GM12875 (cell line): ENCODE data around the gene APCDD1L.

Experiments
- H3K4me3 ChIP-seq: one replicate; pipeline ENCODE4 v1.5.1; 2011; ENCODE audit warnings: low read depth, low read length, control low read depth
- CTCF ChIP-seq: IDR thresholded peaks from 2 replicates; pipeline ENCODE4 v1.5.1; 2011; ENCODE audit warnings: low read depth, mild to moderate bottlenecking, control low read depth, inconsistent platforms, low read length, moderate library complexity, borderline replicate concordance; ENCODE audit not compliant: insufficient read depth

The APCDD1L gene

GRCh38 chr20:58554541-58554940 lies 39.3 kb upstream of the APCDD1L start:
- TF ChIP-seq CTCF: no peak

GRCh38 chr20:58553841-58554240 lies 38.6 kb upstream of the APCDD1L start:
- no peak for TF ChIP-seq CTCF
- no peak overlapping the region for H3K4me3 ChIP-seq

More at GRCh38 chr20:58554541-58554940, 39.3 kb upstream of the APCDD1L start:
- H3K4me3 ChIP-seq: no peak overlapping the region

DNA sequence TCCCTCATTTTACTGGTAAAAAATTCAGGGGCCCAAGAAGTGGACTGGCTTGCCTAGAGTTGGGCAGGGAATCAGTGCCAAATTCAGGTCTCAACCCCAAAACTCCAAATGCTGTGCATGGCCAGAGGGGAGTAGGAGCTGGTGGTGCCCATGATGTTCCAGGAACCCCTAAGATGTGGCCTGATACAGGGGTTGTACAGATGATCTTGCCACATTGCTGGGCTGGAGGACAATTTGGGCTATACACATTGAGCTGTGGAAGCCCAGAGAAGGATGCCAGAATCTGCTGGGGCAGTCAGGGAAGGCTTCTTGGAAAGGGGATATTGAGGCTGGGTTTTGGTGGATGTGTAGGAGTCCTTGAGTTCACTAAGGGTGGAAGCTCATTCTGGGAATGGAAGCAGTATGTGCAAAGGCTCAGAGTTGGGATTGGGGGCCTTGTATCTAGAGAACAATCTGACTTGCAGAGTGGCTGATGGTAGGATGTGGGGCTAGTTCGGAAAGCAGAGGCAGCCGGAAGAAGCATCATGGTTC lies 38.0 kb upstream of the APCDD1L start:
- TF ChIP-seq CTCF: no peak
- no peak overlapping the region for H3K4me3 ChIP-seq

DNA sequence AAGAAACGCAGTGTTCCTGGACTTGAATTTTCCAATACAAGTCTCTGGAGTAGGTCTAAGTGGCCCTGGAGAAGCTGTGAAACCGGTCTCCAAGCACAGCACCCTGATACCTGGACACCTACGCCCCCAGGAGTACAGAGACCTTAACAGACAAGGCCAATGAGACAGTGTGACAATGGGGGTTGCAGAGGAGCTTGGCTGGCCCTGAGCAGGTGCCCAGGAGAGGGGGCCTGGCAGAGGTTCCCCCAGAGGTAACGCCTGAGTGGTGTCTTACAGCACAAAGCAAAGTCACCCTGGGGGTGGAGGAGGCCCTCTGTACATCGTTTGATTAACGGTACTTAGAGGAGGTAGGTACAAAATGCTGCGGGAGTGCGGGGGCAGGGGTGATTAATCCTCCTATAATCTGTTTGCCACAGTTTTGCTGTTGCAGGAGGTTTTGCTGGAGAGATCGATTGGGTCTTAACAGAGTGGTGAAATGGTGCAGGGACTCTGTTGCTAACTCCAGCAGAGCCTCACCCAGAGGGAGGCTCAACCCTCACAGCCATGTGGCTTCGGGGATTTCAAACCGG lies 37.3 kb upstream of the APCDD1L start:
- H3K4me3 ChIP-seq: no peak overlapping the region
- no peak for TF ChIP-seq CTCF

DNA sequence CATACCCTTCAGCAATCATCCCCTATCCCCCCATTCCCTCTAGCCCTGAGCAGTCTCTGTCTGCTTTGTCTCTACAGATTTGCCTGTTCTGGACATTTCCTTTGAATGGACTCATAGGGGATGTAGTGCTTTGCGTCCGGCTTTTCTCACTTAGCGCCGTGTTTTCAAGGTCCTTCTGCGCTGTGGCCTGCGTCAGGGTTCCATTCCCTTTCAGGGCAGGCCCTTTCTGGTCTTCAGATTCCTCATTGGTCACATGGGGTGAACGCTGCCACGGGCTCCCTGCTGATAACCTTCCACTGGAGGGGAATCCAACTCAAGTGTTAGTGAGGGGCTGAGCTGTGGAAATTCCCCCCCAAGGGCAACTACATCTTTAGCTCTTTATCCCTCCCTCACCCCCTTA lies 36.4 kb upstream of the APCDD1L start:
- TF ChIP-seq CTCF: no peak
- H3K4me3 ChIP-seq: no peak overlapping the region

GRCh38 chr20:58550275-58551059 lies 35.3 kb upstream of the APCDD1L start:
- H3K4me3 ChIP-seq: no peak overlapping the region
- no peak for TF ChIP-seq CTCF
